AG04450 (cell line): ENCODE measurements around the gene PTGIR. TPM values are rescaled to one million over a fixed set of nuclear protein-coding genes. Genes with fewer than 3 reads are reported as not detected.
A peak's percentile ranks its signal among the peaks of the same experiment; 100 is the strongest.
"Not testable (repeated sequence)": the region's sequence is repeated elsewhere in the genome, so short reads cannot be mapped to it uniquely, and the experiment has no call there.

ENCODE experiments used
- CTCF ChIA-PET: fragments of 300-600, 350-600 bp; formaldehyde crosslinking; extraction: SDS; loops from one replicate; lab custom pipeline; 2022; ENCODE audit warnings: antibody characterized with exemption, inconsistent platforms; lab: Charles Lee
- POLR2A ChIA-PET: fragments of 350-600 bp; formaldehyde crosslinking; extraction: SDS; loops from one replicate; lab custom pipeline; 2021; ENCODE audit warnings: antibody characterized with exemption, inconsistent platforms; lab: Yijun Ruan, JAX
- DNase-seq: peaks from one replicate; pipeline ENCODE4 v3.0.0-alpha.2; 2011; ENCODE audit warnings: low read depth, low spot score
- H3K27ac ChIP-seq: one replicate; pipeline ENCODE4 v1.5.1; 2012; ENCODE audit warnings: low read depth, low read length, control low read depth
- H3K27me3 ChIP-seq: one replicate; pipeline ENCODE4 v1.6.0; 2012; ENCODE audit warnings: low read length; ENCODE audit not compliant: control insufficient read depth, insufficient read depth
- H3K4me3 ChIP-seq: 2 replicates; pipeline ENCODE4 v1.5.1; 2011; ENCODE audit warnings: mild to moderate bottlenecking, low read depth, low read length, control low read depth
- H3K9me3 ChIP-seq: 2 replicates; pipeline ENCODE4 v1.5.1; 2012; ENCODE audit warnings: low read length; ENCODE audit not compliant: control insufficient read depth, insufficient read depth
- polyA plus RNA-seq: library from polyadenylated mRNA; depleted of rRNA; stranded (reverse); fragments of >200 nt; gene quantifications from 2 replicates; pipeline ENCODE4 v1.2.3, GENCODE V29; 2011
- TF ChIP-seq, protein P1 (sequence below): IDR thresholded peaks from 2 replicates; pipeline ENCODE4 v1.5.1; 2011; ENCODE audit warnings: low read depth, low read length, control low read depth, inconsistent platforms

Gene PTGIR
- polyA plus RNA-seq, 1 experiment, result 2.4 TPM

- Histone ChIP-seq H3K9me3 (peaks cover 4% of the 10 kb centered on the region; the same call in 1 of the 2 replicates), H3K4me3 (no peak overlapping the region), H3K27me3 (peaks cover 6% of the 10 kb centered on the region), H3K27ac (no peak overlapping the region)
- ChIA-PET POLR2A (interaction anchor here (0.8 to 1.4 kb wide), 2 partner anchors 14 to 31 kb away, joined by 4 to 6 read pairs; partner anchors contain the start of gene DACT3), CTCF (interaction anchor here (1.0 to 2.6 kb wide), 4 partner anchors 14 to 31 kb away, joined by 3 to 14 read pairs (median 8); partner anchors contain the start of gene DACT3)
- TF ChIP-seq, protein P1, sequence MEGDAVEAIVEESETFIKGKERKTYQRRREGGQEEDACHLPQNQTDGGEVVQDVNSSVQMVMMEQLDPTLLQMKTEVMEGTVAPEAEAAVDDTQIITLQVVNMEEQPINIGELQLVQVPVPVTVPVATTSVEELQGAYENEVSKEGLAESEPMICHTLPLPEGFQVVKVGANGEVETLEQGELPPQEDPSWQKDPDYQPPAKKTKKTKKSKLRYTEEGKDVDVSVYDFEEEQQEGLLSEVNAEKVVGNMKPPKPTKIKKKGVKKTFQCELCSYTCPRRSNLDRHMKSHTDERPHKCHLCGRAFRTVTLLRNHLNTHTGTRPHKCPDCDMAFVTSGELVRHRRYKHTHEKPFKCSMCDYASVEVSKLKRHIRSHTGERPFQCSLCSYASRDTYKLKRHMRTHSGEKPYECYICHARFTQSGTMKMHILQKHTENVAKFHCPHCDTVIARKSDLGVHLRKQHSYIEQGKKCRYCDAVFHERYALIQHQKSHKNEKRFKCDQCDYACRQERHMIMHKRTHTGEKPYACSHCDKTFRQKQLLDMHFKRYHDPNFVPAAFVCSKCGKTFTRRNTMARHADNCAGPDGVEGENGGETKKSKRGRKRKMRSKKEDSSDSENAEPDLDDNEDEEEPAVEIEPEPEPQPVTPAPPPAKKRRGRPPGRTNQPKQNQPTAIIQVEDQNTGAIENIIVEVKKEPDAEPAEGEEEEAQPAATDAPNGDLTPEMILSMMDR, result no peak
- no peak for DNase-seq
Measured at GRCh38 chr19:46630586-46631205, 5.8 kb upstream of the PTGIR start.

GRCh38 chr19:46629546-46630025 is 4.7 kb upstream of the PTGIR start:
- DNase-seq, result no peak
- POLR2A ChIA-PET, result no interaction called here

GRCh38 chr19:46628970-46629369 is 4.1 kb upstream of the PTGIR start:
- POLR2A ChIA-PET, result interaction anchor here (0.9 to 1.3 kb wide), 2 partner anchors 12 to 32 kb away, joined by 3 read pairs; partner anchors contain the start of gene DACT3
- H3K27ac ChIP-seq, H3K9me3 ChIP-seq, DNase-seq, H3K4me3 ChIP-seq, H3K27me3 ChIP-seq: not testable (repeated sequence)
- CTCF ChIA-PET, result interaction anchor here (0.7 to 2.0 kb wide), 2 partner anchors 32 to 33 kb away, joined by 5 to 7 read pairs; partner anchors contain the start of gene DACT3

More at GRCh38 chr19:46629546-46630025, 4.7 kb upstream of the PTGIR start:
- Histone ChIP-seq H3K9me3 (peaks cover 4% of the 10 kb centered on the region; the same call in 1 of the 2 replicates), H3K4me3 (no peak overlapping the region), H3K27me3 (no peaks in the 10 kb centered on the region), H3K27ac (no peak overlapping the region)
- TF ChIP-seq, protein P1, result no peak
- CTCF ChIA-PET, result interaction anchor here (2.0 kb wide), 1 partner anchor 33 kb away, joined by 7 read pairs; no protein-coding TSS in a partner anchor

DNA sequence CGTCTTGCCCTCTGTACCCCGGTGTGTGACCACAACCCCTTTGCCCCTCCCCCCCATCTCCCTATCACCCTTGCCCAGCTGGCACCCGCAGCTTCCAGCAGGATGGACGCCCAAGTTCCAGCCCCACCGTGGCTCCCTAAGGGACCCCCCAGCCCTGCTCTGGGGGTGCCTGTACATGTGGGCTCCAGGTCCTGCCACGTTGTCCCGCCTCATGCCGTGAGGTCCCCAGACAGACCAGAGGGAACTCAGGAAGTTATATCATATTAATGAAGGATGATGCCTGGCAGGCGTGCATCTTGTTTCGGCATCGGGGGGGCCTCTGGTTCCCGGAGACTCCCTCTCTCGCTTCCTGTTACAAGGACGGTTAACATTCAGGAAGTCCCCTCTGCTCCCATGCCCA is 1.6 kb upstream of the PTGIR start:
- TF ChIP-seq, protein P1, result no peak
- Histone ChIP-seq H3K9me3 (no peaks in the 10 kb centered on the region; the same call in 1 of the 2 replicates), H3K4me3 (no peak overlapping the region), H3K27me3 (no peaks in the 10 kb centered on the region), H3K27ac (no peak overlapping the region)
- DNase-seq, result no peak
- ChIA-PET CTCF (interaction anchor here (1.2 kb wide), 1 partner anchor 10 kb away, joined by 5 read pairs; no protein-coding TSS in a partner anchor), POLR2A (interaction anchor here (0.5 to 1.2 kb wide), 2 partner anchors 10 to 162 kb away, joined by 3 to 9 read pairs; partner anchors contain the start of gene SLC1A5)

DNA sequence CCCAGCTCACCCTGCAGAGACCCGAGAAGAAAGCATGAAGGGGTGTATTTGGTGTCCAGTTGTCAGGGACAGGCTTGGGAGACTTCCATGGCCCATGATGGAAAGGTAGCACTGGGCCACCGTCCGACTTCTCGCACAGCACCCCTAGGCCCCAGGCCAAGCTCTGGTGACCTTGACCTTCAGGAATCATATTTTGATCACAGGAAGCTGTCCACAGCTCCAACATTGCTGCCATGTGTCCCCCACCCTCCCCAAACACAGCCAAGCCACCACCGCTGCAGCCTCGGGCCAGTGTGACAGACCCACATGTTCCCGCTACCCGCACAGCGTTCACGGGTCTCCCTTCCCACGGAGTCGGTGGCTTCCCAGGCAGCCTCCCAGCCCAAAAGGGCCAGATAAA is 842 bp upstream of the PTGIR start:
- TF ChIP-seq, protein P1, result no peak
- no peak overlapping the region for H3K4me3 ChIP-seq
- H3K9me3 ChIP-seq, result no peaks in the 10 kb centered on the region; the same call in 1 of the 2 replicates
- DNase-seq, result no peak
- H3K27ac ChIP-seq, result peak overlapping the region; percentile 83
- no peaks in the 10 kb centered on the region for H3K27me3 ChIP-seq
- POLR2A ChIA-PET, result interaction anchor here (0.5 kb wide), 1 partner anchor 11 kb away, joined by 9 read pairs; no protein-coding TSS in a partner anchor
- CTCF ChIA-PET, result interaction anchor here (1.1 to 1.5 kb wide), 3 partner anchors 9 to 36 kb away, joined by 5 read pairs; partner anchors contain the start of gene DACT3
